NB4 (cell line): ENCODE results near the gene TMCO4.

Experiments
- CTCF ChIP-seq: IDR thresholded peaks from one replicate; pipeline ENCODE4 v1.5.1; 2012; ENCODE audit warnings: low read depth, low read length
- POLR2A ChIP-seq: IDR thresholded peaks from 2 replicates; pipeline ENCODE4 v1.6.1; 2011; ENCODE audit warnings: mild to moderate bottlenecking; ENCODE audit not compliant: insufficient read length; ENCODE audit errors: extremely low read depth

GRCh38 chr1:19775831-19776230 lies 23.9 kb downstream of the TMCO4 start:
- TF ChIP-seq POLR2A: no peak
- no peak for TF ChIP-seq CTCF
